Measurements from ENCODE around the gene USP22. TPM values are rescaled to one million over a fixed set of nuclear protein-coding genes. Genes with fewer than 3 reads are reported as not detected.
A peak's percentile ranks its signal among the peaks of the same experiment; 100 is the strongest.

The USP22 gene
- polyA plus RNA-seq, 3 donors = 20.4 to 69.9 (median 27.3) TPM

GRCh38 chr17:21008160-21008915 lies 34.5 kb downstream of the USP22 start:
- no peak for DNase-seq
- Mint-ChIP-seq H3K27me3 (ENCODE audit: low read depth in 3 of 3) (peaks cover 0 to 3% (median 0%) of the 10 kb centered on the region in 3 donors), H3K9me3 (no peaks in the 10 kb centered on the region), H3K4me1 (no peaks in the 10 kb centered on the region), H3K27ac (peak overlapping the region in 3 of 7 donors; percentile 26 to 76 (median 42)), H3K36me3 (peaks cover 95 to 100% of the 10 kb centered on the region in 2 donors), H3K4me3 (no peak overlapping the region)
- no peak for TF ChIP-seq CTCF (IDR thresholded peaks at IDR 0.05)
- WGBS (ENCODE audit: insufficient coverage) = 80% methylated on average over 5 of the region's 13 CpGs
- Histone ChIP-seq H3K9me3 (replicated peaks in 1 of 2; ENCODE audit: control insufficient read depth in 1 of 2, insufficient read depth in 1 of 2, low read length in 2 of 2) (no peaks in the 10 kb centered on the region), H3K9ac (ENCODE audit: insufficient read depth, low read length, poor library complexity, severe bottlenecking) (no peak overlapping the region), H3K79me2 (ENCODE audit: insufficient read depth, low read length) (peaks cover 14% of the 10 kb centered on the region), H3K36me3 (replicated peaks in 1 of 2; ENCODE audit: control insufficient read depth in 1 of 2, insufficient read depth in 2 of 2, low read length in 2 of 2) (peaks cover 97 to 100% of the 10 kb centered on the region in 2 donors), H3K4me3 (replicated peaks in 1 of 3; ENCODE audit: low read depth in 2 of 3, low read length in 3 of 3) (no peak overlapping the region), H3K27ac (ENCODE audit: low read depth in 1 of 2, low read length in 2 of 2) (no peak overlapping the region), H2AFZ (ENCODE audit: insufficient read depth, low read depth, low read length, poor library complexity, severe bottlenecking) (no peak overlapping the region), H4K20me1 (ENCODE audit: insufficient read depth, low read length) (peaks cover 83% of the 10 kb centered on the region), H3K27me3 (ENCODE audit: control insufficient read depth in 2 of 2, insufficient read depth in 2 of 2, low read length in 2 of 2) (no peaks in the 10 kb centered on the region), H3K4me2 (replicated peaks; ENCODE audit: extremely low read depth, low read length, poor library complexity, severe bottlenecking) (no peak overlapping the region), H3K4me1 (ENCODE audit: control insufficient read depth in 1 of 2, insufficient read depth in 2 of 2, low read length in 2 of 2) (no peaks in the 10 kb centered on the region)
- intact Hi-C loops (cut with micrococcal nuclease) = no loop called here

GRCh38 chr17:21007646-21008045 lies 35.2 kb downstream of the USP22 start:
- Mint-ChIP-seq H3K4me3 (no peak overlapping the region), H3K4me1 (no peaks in the 10 kb centered on the region), H3K9me3 (no peaks in the 10 kb centered on the region), H3K27me3 (ENCODE audit: low read depth in 3 of 3) (peaks cover 0 to 3% (median 0%) of the 10 kb centered on the region in 3 donors), H3K27ac (peak overlapping the region in 4 of 7 donors; percentile 23 to 75 (median 56)), H3K36me3 (peaks cover 94 to 100% of the 10 kb centered on the region in 2 donors)
- Histone ChIP-seq H3K79me2 (ENCODE audit: insufficient read depth, low read length) (peaks cover 10% of the 10 kb centered on the region), H3K27me3 (ENCODE audit: control insufficient read depth in 2 of 2, insufficient read depth in 2 of 2, low read length in 2 of 2) (no peaks in the 10 kb centered on the region), H2AFZ (ENCODE audit: insufficient read depth, low read depth, low read length, poor library complexity, severe bottlenecking) (no peak overlapping the region), H3K4me2 (replicated peaks; ENCODE audit: extremely low read depth, low read length, poor library complexity, severe bottlenecking) (no peak overlapping the region), H3K36me3 (replicated peaks in 1 of 2; ENCODE audit: control insufficient read depth in 1 of 2, insufficient read depth in 2 of 2, low read length in 2 of 2) (peaks cover 97 to 100% of the 10 kb centered on the region in 2 donors), H3K4me3 (replicated peaks in 1 of 3; ENCODE audit: low read depth in 2 of 3, low read length in 3 of 3) (no peak overlapping the region), H3K9me3 (replicated peaks in 1 of 2; ENCODE audit: control insufficient read depth in 1 of 2, insufficient read depth in 1 of 2, low read length in 2 of 2) (no peaks in the 10 kb centered on the region), H3K27ac (ENCODE audit: low read depth in 1 of 2, low read length in 2 of 2) (peak overlapping the region in 1 of 2 donors; percentile 31), H3K9ac (ENCODE audit: insufficient read depth, low read length, poor library complexity, severe bottlenecking) (no peak overlapping the region), H4K20me1 (ENCODE audit: insufficient read depth, low read length) (peaks cover 83% of the 10 kb centered on the region), H3K4me1 (ENCODE audit: control insufficient read depth in 1 of 2, insufficient read depth in 2 of 2, low read length in 2 of 2) (no peaks in the 10 kb centered on the region)
- intact Hi-C loops (cut with micrococcal nuclease) = no loop called here
- 92% methylated on average over 6 of the region's 9 CpGs for WGBS (ENCODE audit: insufficient coverage)
- DNase-seq = no peak
- no peak for TF ChIP-seq CTCF (IDR thresholded peaks at IDR 0.05)

Data from CD14-positive monocyte (primary cell).